AG09319 (cell line): ENCODE measurements around the gene PARD3B.

ENCODE experiments used
- DNase-seq: peaks from one replicate; pipeline ENCODE4 v3.0.0-alpha.2; 2010; ENCODE audit warnings: low read depth; ENCODE audit errors: extremely low read depth
- TF ChIP-seq, protein P1 (sequence below): IDR thresholded peaks from 2 replicates; pipeline ENCODE4 v1.5.1; 2011; ENCODE audit warnings: low read depth, mild to moderate bottlenecking, inconsistent platforms, low read length, moderate library complexity

PARD3B gene

DNA sequence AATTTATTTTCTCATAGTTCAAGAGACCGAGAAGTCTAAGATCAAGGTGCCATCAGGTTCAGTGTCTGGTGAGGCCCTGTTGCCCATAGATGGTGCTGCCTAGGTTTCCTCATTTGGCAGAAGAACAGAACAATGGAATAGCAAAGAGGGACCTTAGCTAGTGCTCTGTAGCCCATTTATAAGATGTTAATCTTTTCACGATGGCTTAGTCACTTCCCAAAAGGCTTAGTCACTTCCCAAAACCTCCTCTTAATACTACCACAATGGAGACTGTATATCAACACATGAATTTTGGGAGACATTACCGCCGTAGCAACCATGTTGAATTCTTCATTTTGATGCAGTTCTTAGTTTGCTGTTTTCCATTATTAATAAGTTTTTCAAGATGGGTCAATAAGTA is 890.7 kb downstream of the PARD3B start:
- TF ChIP-seq, protein P1, sequence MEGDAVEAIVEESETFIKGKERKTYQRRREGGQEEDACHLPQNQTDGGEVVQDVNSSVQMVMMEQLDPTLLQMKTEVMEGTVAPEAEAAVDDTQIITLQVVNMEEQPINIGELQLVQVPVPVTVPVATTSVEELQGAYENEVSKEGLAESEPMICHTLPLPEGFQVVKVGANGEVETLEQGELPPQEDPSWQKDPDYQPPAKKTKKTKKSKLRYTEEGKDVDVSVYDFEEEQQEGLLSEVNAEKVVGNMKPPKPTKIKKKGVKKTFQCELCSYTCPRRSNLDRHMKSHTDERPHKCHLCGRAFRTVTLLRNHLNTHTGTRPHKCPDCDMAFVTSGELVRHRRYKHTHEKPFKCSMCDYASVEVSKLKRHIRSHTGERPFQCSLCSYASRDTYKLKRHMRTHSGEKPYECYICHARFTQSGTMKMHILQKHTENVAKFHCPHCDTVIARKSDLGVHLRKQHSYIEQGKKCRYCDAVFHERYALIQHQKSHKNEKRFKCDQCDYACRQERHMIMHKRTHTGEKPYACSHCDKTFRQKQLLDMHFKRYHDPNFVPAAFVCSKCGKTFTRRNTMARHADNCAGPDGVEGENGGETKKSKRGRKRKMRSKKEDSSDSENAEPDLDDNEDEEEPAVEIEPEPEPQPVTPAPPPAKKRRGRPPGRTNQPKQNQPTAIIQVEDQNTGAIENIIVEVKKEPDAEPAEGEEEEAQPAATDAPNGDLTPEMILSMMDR, result no peak
- DNase-seq, result no peak

DNA sequence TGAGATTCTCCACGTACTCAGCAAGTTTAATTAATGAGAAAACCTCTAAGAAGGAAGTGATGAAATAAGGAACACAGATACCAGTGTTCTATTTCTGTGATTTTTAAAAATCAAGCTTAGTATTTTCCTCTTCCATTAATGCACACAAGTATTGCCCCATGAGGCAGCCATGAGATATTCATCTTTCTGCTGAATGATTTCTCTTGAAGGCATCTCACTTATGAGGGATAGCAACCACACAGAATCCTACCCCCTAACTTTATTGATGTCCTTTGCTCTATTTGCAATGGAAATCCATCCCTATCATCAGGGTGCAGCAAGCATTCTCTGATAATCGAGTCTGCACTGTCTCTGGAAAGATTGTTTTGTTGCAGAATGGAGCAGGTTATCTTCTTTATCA is 893.0 kb downstream of the PARD3B start:
- DNase-seq, result no peak
- TF ChIP-seq, protein P1, result no peak

DNA sequence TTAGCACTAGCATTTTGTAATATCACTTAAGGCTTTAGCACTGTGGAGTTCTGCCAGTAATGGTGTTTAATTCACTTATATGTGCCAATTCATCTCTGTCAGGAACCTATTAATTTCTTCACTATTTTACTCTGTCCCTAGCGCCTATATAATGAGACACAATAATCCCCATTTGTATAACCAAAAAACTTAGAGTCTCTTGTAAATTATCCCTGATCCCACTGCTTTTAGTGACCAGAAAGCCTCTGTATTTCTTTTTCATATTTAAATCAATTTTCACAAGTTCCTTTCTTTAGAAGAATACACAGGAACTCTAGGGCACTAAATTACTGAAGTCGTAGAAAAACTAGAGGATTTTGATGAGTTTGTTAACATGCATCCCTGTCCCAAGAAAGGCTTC is 894.3 kb downstream of the PARD3B start:
- TF ChIP-seq, protein P1, result no peak
- DNase-seq, result no peak

DNA sequence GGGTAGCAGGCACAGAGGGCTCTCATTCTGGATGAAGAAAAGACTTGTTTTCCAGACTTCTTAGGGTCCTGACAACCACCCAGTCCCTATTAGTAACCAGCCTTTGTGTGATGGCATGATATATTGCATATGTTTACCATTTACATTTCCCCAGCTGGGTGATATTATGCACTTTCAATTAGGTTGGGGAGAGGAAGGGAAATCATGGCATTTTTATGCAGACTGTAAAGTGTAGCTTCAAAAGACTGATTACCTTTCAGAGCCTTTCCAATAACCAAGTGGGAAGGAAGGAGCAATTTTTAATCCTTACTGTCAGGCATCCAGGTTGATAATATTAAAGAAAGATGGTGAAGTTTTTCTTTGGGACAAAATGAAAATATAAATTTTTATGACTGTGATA is 896.2 kb downstream of the PARD3B start:
- DNase-seq, result no peak
- TF ChIP-seq, protein P1, result no peak

DNA sequence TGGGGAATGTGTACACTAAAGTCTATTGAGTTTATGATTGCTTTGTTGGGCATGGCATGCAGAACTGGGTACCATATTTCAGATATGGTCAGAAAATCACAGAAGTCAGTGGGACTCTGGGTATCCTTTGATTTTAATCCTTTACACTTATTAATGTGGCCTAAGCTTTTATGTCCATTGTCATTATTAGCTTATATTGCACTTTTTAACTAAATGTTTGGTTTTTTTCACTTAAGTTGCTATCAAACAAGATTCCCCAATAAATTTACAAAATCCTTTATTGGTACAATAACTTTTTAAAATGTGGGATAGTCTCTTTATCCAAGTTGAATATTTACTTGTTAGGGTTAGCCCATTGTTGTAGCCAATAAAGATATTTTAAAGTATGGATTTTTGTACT is 902.9 kb downstream of the PARD3B start:
- TF ChIP-seq, protein P1, result no peak
- DNase-seq, result no peak

DNA sequence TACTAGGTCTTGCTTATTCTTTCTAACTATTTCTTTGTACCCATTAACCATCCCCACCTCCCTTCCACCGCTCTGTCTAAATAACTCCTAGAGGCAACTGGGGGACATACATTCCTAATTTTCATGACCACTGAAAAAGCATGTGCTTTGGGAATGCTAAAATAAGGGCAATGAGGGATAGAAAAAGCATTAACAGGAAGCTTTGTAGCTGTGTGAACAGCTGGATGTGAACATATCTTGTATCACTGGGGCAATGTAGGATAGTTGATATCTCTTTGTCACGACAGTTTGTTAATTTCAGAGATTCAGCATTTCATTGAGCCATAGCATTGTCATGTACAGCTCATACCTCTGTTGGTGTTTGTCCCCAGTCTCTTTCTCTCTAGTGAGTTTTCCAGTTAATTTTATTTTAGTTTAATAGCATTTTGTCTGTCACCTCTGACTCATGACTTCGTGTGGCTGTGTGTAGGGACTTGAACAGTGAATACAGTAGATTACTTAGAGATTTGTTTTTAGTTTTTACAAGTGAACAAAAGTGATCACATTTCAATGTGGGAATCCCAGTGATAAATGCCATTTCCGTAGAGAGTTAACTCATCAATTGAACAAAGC is 906.7 kb downstream of the PARD3B start:
- TF ChIP-seq, protein P1, result no peak
- DNase-seq, result no peak

DNA sequence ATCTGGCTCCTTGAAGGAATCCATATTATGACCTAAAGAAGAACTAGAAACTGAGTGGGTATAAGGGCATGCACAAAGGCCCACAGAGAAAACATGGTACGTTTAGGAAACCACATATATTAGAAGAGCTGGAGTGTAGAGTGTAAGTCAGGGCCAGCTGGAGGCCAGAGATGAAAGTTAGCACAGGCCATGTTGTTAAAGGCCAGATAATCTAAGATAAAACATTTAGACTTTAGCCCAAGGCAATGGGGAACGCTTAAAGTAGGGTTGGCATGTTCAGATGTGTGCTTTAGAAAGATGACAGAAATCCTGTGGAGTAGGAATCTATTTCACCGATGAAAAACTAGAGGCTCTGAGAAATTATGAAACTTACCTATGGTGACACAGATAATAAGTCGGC is 907.9 kb downstream of the PARD3B start:
- DNase-seq, result no peak
- TF ChIP-seq, protein P1, result no peak
